ENCODE measurements around the gene N4BP2L1.

Gene N4BP2L1

GRCh38 chr13:32430018-32430747, 2.3 kb upstream of the N4BP2L1 start:
- DNase-seq, result no peak

GRCh38 chr13:32429433-32429909, 1.5 kb upstream of the N4BP2L1 start:
- DNase-seq, result no peak

GRCh38 chr13:32428581-32429432, 877 bp upstream of the N4BP2L1 start:
- no peak for DNase-seq

GRCh38 chr13:32426990-32427851, 709 bp downstream of the N4BP2L1 start:
- peak; percentile 2 for DNase-seq

GRCh38 chr13:32426191-32426989, 1.5 kb downstream of the N4BP2L1 start:
- no peak for DNase-seq

GRCh38 chr13:32425158-32425557, 2.8 kb downstream of the N4BP2L1 start:
- DNase-seq, result no peak

GRCh38 chr13:32423592-32423991, 4.3 kb downstream of the N4BP2L1 start:
- no peak for DNase-seq

GRCh38 chr13:32419862-32420261, 8.1 kb downstream of the N4BP2L1 start:
- no peak for DNase-seq

- DNase-seq, result no peak
Measured at GRCh38 chr13:32417995-32418394, 9.9 kb downstream of the N4BP2L1 start.

- no peak for DNase-seq
Measured at GRCh38 chr13:32415019-32415418, 12.9 kb downstream of the N4BP2L1 start.

GRCh38 chr13:32414580-32414979, 13.3 kb downstream of the N4BP2L1 start:
- DNase-seq, result no peak

- DNase-seq, result no peak
Measured at GRCh38 chr13:32413284-32413683, 14.6 kb downstream of the N4BP2L1 start.

GRCh38 chr13:32409561-32410421, 18.1 kb downstream of the N4BP2L1 start:
- peak; percentile 31 for DNase-seq

- no peak for DNase-seq
Measured at GRCh38 chr13:32409001-32409313, 19.0 kb downstream of the N4BP2L1 start.

GRCh38 chr13:32408296-32409000, 19.5 kb downstream of the N4BP2L1 start:
- no peak for DNase-seq

- no peak for DNase-seq
Measured at GRCh38 chr13:32407854-32408253, 20.1 kb downstream of the N4BP2L1 start.

GRCh38 chr13:32403108-32403507, 24.8 kb downstream of the N4BP2L1 start:
- no peak for DNase-seq

GRCh38 chr13:32391101-32391619, 36.8 kb downstream of the N4BP2L1 start:
- DNase-seq, result no peak

GRCh38 chr13:32390484-32390883, 37.4 kb downstream of the N4BP2L1 start:
- no peak for DNase-seq

- no peak for DNase-seq
Measured at GRCh38 chr13:32390048-32390447, 37.9 kb downstream of the N4BP2L1 start.

All from NCI-H2227 treated with DMSO at 0.1 percent for 48 hours (cell line).